ENCODE measurements around the gene CILP2.

Gene CILP2

DNA sequence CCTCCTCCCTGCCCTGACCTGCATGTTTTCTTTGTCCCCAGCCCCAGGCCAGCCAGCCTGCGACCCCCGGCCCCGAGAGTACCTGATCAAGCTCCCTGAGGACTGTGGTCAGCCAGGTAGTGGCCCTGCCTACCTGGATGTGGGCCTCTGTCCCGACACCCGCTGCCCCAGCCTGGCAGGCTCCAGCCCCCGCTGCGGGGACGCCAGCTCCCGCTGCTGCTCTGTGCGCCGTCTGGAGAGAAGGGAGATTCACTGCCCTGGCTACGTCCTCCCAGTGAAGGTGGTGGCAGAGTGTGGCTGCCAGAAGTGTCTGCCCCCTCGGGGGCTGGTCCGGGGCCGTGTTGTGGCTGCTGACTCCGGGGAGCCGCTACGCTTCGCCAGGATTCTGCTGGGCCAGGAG lies 5.6 kb downstream of the CILP2 start:
- no peak overlapping the region for H3K27ac ChIP-seq (ENCODE audit: low read length)
- H3K9me3 ChIP-seq (ENCODE audit: control insufficient read depth, low read depth, low read length), result no peaks in the 10 kb centered on the region
- H3K27me3 ChIP-seq (ENCODE audit: control insufficient read depth, insufficient read depth, low read length), result peaks cover 15% of the 10 kb centered on the region
- H3K36me3 ChIP-seq (ENCODE audit: control insufficient read depth, low read depth, low read length), result no peaks in the 10 kb centered on the region
- H3K4me3 ChIP-seq (ENCODE audit: low read length), result no peak overlapping the region
- no peak overlapping the region for H3K9ac ChIP-seq (ENCODE audit: low read length)
- H3K4me1 ChIP-seq (ENCODE audit: control insufficient read depth, low read depth, low read length), result no peaks in the 10 kb centered on the region

DNA sequence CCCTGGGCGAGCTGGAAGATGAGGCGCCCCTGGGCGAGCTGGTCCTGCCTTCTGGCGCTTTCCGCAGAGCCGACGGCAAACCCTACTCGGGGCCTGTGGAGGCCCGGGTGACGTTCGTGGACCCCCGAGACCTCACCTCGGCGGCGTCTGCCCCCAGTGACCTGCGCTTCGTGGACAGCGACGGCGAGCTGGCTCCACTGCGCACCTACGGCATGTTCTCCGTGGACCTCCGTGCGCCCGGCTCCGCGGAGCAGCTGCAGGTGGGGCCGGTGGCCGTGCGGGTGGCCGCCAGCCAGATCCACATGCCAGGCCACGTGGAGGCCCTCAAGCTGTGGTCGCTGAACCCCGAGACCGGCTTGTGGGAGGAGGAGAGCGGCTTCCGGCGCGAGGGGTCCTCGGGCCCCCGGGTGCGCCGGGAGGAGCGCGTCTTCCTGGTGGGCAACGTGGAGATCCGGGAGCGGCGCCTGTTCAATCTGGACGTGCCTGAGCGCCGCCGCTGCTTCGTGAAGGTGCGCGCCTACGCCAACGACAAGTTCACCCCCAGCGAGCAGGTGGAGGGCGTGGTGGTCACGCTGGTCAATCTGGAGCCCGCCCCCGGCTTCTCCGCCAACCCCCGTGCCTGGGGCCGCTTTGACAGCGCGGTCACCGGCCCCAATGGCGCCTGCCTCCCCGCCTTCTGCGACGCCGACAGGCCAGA lies 6.3 kb downstream of the CILP2 start:
- H3K27ac ChIP-seq (ENCODE audit: low read length), result no peak overlapping the region
- no peak overlapping the region for H3K4me3 ChIP-seq (ENCODE audit: low read length)
- no peak overlapping the region for H3K9ac ChIP-seq (ENCODE audit: low read length)
- H3K27me3 ChIP-seq (ENCODE audit: control insufficient read depth, insufficient read depth, low read length), result peaks cover 7% of the 10 kb centered on the region
- H3K4me1 ChIP-seq (ENCODE audit: control insufficient read depth, low read depth, low read length), result no peaks in the 10 kb centered on the region
- H3K36me3 ChIP-seq (ENCODE audit: control insufficient read depth, low read depth, low read length), result no peaks in the 10 kb centered on the region
- no peaks in the 10 kb centered on the region for H3K9me3 ChIP-seq (ENCODE audit: control insufficient read depth, low read depth, low read length)

DNA sequence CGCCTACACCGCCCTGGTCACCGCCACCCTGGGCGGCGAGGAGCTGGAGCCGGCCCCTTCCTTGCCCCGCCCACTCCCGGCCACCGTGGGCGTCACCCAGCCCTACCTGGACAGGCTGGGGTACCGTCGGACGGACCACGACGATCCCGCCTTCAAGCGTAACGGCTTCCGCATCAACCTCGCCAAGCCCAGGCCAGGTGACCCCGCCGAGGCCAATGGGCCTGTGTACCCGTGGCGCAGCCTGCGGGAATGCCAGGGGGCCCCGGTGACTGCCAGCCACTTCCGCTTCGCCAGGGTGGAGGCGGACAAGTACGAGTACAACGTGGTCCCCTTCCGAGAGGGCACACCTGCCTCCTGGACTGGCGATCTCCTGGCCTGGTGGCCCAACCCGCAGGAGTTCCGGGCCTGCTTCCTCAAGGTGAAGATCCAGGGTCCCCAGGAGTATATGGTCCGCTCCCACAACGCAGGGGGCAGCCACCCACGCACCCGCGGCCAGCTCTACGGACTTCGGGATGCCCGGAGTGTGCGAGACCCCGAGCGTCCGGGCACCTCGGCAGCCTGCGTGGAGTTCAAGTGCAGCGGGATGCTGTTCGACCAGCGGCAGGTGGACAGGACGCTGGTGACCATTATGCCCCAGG lies 7.0 kb downstream of the CILP2 start:
- Histone ChIP-seq H3K27ac (ENCODE audit: low read length) (no peak overlapping the region), H3K9me3 (ENCODE audit: control insufficient read depth, low read depth, low read length) (no peaks in the 10 kb centered on the region), H3K4me1 (ENCODE audit: control insufficient read depth, low read depth, low read length) (no peaks in the 10 kb centered on the region), H3K36me3 (ENCODE audit: control insufficient read depth, low read depth, low read length) (no peaks in the 10 kb centered on the region), H3K27me3 (ENCODE audit: control insufficient read depth, insufficient read depth, low read length) (peaks cover under 1% of the 10 kb centered on the region), H3K4me3 (ENCODE audit: low read length) (no peak overlapping the region), H3K9ac (ENCODE audit: low read length) (no peak overlapping the region)

DNA sequence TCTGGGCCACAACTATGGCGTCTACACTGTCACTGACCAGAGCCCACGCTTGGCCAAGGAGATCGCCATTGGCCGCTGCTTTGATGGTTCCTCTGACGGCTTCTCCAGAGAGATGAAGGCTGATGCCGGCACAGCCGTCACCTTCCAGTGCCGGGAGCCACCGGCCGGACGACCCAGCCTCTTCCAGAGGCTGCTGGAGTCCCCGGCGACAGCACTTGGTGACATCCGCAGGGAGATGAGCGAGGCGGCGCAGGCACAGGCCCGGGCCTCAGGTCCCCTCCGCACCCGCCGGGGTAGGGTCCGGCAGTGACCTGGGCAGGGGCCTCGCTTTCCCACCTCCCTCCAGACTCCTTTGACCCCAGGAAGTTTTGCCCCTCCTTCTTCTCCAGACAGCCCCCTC lies 7.6 kb downstream of the CILP2 start:
- H3K4me1 ChIP-seq (ENCODE audit: control insufficient read depth, low read depth, low read length), result no peaks in the 10 kb centered on the region
- H3K4me3 ChIP-seq (ENCODE audit: low read length), result no peak overlapping the region
- H3K9me3 ChIP-seq (ENCODE audit: control insufficient read depth, low read depth, low read length), result no peaks in the 10 kb centered on the region
- no peaks in the 10 kb centered on the region for H3K27me3 ChIP-seq (ENCODE audit: control insufficient read depth, insufficient read depth, low read length)
- H3K36me3 ChIP-seq (ENCODE audit: control insufficient read depth, low read depth, low read length), result no peaks in the 10 kb centered on the region
- H3K27ac ChIP-seq (ENCODE audit: low read length), result no peak overlapping the region
- H3K9ac ChIP-seq (ENCODE audit: low read length), result no peak overlapping the region

DNA sequence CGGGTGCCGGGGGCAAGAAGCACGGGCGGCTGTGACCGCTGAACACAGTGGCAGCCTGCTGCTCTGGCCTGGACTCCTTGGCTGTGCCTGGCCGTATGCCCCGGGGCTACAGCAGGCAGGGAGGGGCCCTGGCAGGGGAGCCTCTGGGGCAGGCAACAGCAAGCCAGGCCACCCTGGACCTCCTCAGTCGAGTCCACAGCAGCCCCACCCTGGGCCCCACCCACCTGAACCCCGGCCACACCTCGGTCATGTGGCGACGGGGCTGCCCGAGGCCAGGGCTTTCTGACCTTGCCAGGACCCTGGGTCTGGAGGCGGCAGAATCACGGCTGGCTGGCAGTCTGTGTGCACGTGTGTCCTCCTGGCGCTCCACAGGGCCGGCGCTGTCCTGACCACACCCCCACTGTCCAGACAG lies 8.7 kb downstream of the CILP2 start:
- Histone ChIP-seq H3K36me3 (ENCODE audit: control insufficient read depth, low read depth, low read length) (no peaks in the 10 kb centered on the region), H3K4me3 (ENCODE audit: low read length) (no peak overlapping the region), H3K27ac (ENCODE audit: low read length) (no peak overlapping the region), H3K9me3 (ENCODE audit: control insufficient read depth, low read depth, low read length) (no peaks in the 10 kb centered on the region), H3K4me1 (ENCODE audit: control insufficient read depth, low read depth, low read length) (no peaks in the 10 kb centered on the region), H3K27me3 (ENCODE audit: control insufficient read depth, insufficient read depth, low read length) (no peaks in the 10 kb centered on the region), H3K9ac (ENCODE audit: low read length) (no peak overlapping the region)

DNA sequence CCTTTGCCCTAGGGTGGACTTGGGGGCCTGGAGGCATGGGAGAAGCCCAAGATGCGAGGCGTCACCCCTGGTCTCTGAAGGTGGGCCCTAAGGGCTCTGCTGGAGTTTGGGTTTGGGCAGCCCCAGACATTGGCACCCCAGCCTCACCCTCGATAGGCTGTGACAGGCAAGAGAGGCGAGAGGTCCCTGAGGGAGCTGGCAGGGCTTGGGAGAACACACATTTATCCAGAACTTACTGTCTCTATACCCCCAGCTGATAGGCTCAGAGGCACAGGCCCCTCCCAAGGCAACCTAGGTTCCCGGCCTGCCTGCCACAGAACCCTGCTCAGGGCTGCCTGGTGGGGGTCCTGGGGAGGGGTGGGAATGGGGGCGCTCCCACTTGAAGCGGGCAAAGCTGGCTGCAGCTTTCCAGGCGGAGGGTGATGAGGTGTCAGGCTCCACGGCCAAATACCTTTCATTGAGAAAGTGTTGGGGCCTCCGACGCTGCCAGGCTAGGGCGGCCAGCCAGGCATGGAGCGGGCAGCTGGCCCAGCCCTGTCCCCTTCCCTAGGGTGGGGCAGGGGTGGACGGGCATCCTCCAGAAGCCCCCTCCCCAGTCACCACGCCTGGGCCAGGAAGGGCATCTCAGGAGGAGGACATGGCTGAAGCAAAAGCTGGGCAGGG lies 9.7 kb downstream of the CILP2 start:
- no peak overlapping the region for H3K27ac ChIP-seq (ENCODE audit: low read length)
- no peaks in the 10 kb centered on the region for H3K4me1 ChIP-seq (ENCODE audit: control insufficient read depth, low read depth, low read length)
- no peak overlapping the region for H3K9ac ChIP-seq (ENCODE audit: low read length)
- no peaks in the 10 kb centered on the region for H3K36me3 ChIP-seq (ENCODE audit: control insufficient read depth, low read depth, low read length)
- H3K9me3 ChIP-seq (ENCODE audit: control insufficient read depth, low read depth, low read length), result no peaks in the 10 kb centered on the region
- H3K27me3 ChIP-seq (ENCODE audit: control insufficient read depth, insufficient read depth, low read length), result no peaks in the 10 kb centered on the region
- H3K4me3 ChIP-seq (ENCODE audit: low read length), result no peak overlapping the region

DNA sequence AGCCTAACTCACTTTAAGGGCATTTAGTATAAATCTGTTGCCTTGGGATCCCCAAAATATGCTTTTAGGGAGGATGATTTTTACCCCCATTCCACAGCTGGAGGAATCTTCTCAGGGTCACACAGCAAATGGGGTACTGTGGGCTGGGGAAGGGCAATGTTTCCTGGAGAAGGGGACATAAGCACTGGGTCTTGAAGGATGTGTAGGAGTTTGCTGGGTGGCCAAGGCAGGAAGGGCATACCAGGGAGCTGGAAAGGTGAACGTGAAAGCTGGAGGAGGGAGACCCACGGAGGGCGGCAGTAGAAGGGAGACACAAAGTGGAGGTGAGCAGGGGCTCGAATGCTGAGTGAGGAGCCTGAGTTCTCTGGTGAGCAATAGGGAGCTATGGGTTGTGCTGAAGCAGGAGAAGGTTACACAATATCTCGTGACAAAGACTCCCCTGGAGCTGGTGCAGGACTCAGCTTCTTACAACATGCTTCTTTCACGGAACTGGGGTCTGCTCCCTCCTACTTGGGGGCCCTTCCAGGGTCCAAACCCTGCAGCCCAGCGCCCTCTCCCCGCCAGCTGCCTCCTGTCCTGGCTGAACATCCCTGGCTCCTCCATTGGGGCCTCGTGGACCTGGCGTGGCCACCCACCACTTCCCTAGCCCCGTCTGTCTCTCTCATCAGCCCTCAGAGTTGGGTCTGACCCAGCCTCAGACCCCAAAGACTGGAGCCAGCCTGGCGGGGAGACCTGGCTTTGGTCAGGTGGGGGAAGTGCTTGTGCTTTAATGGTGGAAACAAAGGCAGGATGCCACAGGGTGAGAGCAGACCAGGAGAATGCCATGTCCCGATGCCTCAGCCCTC lies 11.1 kb downstream of the CILP2 start:
- Histone ChIP-seq H3K27ac (ENCODE audit: low read length) (no peak overlapping the region), H3K4me3 (ENCODE audit: low read length) (no peak overlapping the region), H3K9ac (ENCODE audit: low read length) (no peak overlapping the region), H3K9me3 (ENCODE audit: control insufficient read depth, low read depth, low read length) (no peaks in the 10 kb centered on the region), H3K36me3 (ENCODE audit: control insufficient read depth, low read depth, low read length) (no peaks in the 10 kb centered on the region), H3K4me1 (ENCODE audit: control insufficient read depth, low read depth, low read length) (no peaks in the 10 kb centered on the region), H3K27me3 (ENCODE audit: control insufficient read depth, insufficient read depth, low read length) (no peaks in the 10 kb centered on the region)

DNA sequence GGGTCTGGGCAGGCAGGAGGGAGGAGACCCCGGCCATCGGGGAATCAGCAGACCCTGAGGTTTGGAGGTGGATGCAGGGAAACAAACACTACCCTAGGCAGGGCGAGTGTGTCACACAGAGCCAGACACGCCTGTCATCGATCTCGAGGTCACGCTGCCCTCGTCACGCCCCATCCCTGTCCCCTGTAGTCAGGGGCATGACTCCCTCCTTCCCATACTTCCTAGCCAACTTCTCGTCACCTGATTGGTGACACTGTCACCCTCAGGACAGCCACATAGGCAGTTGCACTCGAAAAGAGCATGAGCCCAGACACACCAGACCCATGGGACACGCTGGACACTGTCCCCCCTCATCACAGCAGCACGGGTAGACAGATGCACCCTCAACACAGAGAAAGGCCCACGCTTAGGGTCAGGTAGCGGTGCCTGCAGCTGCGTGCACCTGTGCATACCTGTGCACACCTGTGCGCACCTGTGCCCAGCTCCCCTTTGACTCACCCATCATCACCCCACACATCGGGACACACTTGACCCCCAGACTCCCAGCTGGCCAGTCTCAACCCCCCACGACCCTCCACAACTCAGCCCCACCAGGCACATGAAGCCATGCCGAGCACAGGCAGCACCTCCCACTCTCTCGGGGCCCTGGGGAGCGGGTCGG lies 11.9 kb downstream of the CILP2 start:
- Histone ChIP-seq H3K27ac (ENCODE audit: low read length) (no peak overlapping the region), H3K9ac (ENCODE audit: low read length) (no peak overlapping the region), H3K4me1 (ENCODE audit: control insufficient read depth, low read depth, low read length) (no peaks in the 10 kb centered on the region), H3K27me3 (ENCODE audit: control insufficient read depth, insufficient read depth, low read length) (no peaks in the 10 kb centered on the region), H3K4me3 (ENCODE audit: low read length) (no peak overlapping the region), H3K9me3 (ENCODE audit: control insufficient read depth, low read depth, low read length) (no peaks in the 10 kb centered on the region), H3K36me3 (ENCODE audit: control insufficient read depth, low read depth, low read length) (no peaks in the 10 kb centered on the region)

DNA sequence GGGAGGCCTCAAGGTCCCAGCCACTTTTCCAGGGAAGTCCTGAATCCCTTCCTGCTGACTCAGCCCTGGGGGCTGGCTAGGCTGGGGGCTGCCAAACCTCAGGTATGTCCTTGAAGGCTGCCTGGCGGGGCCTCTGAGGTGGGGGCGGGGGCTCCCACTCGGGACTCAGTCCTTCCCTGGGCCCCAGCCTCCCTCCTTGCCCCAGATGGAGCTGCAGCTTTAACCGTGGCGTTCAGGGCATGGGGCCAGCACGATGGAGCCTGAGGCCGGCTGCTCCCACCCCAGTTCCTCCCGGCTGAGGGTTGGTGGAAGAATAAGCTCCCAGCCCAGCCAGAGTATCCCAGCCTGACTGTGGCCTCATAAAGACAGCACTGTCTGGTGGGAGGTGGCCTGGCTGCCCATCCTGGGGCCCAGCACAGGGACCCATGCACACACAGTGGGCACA lies 12.4 kb downstream of the CILP2 start:
- no peak overlapping the region for H3K9ac ChIP-seq (ENCODE audit: low read length)
- H3K4me1 ChIP-seq (ENCODE audit: control insufficient read depth, low read depth, low read length), result no peaks in the 10 kb centered on the region
- H3K27ac ChIP-seq (ENCODE audit: low read length), result no peak overlapping the region
- H3K36me3 ChIP-seq (ENCODE audit: control insufficient read depth, low read depth, low read length), result no peaks in the 10 kb centered on the region
- no peaks in the 10 kb centered on the region for H3K9me3 ChIP-seq (ENCODE audit: control insufficient read depth, low read depth, low read length)
- no peak overlapping the region for H3K4me3 ChIP-seq (ENCODE audit: low read length)
- no peaks in the 10 kb centered on the region for H3K27me3 ChIP-seq (ENCODE audit: control insufficient read depth, insufficient read depth, low read length)

DNA sequence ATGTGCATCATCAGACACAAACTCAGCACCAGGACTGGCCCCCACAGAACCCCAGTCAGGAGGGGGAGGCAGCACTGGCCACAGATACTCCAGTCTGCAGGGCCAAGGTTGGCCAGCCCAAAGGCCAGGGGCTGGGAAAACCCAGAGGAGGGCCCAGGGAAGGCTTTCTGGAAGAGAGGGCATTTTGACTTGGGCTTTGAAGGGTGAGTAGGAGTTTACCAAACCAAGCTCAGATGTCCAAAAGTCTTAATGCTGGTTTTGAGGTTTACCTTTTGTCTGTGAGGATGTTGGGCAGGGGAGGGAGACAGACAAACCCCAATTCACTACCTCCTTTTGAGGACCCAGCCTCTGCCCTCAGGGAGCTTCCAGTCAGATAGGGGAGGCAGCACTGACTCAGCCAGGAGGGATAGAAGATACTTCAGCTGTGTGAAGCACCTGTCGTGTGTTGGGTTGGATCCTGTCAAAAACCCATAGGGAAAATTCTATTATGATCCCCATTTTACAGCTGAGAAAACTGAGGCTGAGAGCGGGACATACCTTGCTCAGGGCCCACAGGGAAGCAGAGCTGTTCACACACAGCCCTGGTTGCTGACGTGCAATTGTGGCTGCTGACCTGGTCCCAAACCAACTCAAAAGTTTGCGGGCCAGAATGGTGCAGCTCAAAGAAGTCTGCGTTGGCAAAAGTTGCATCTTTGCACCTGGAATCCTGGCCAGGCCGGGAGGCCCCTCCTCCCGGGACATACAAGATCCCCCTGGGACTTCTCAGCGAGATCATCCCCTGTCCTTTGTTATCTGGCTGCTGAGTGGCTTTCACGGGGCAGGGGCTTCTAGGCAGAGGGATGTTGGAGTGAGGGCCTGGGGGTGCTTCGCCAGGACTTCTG lies 13.1 kb downstream of the CILP2 start:
- no peak overlapping the region for H3K9ac ChIP-seq (ENCODE audit: low read length)
- H3K9me3 ChIP-seq (ENCODE audit: control insufficient read depth, low read depth, low read length), result no peaks in the 10 kb centered on the region
- H3K4me1 ChIP-seq (ENCODE audit: control insufficient read depth, low read depth, low read length), result no peaks in the 10 kb centered on the region
- H3K27ac ChIP-seq (ENCODE audit: low read length), result no peak overlapping the region
- H3K4me3 ChIP-seq (ENCODE audit: low read length), result no peak overlapping the region
- H3K36me3 ChIP-seq (ENCODE audit: control insufficient read depth, low read depth, low read length), result no peaks in the 10 kb centered on the region
- no peaks in the 10 kb centered on the region for H3K27me3 ChIP-seq (ENCODE audit: control insufficient read depth, insufficient read depth, low read length)

All from iPS-18a (cell line).